Psoas muscle (tissue), 8 donors: ENCODE results near the gene PTPN2. TPM values are rescaled to one million over a fixed set of nuclear protein-coding genes. Genes with fewer than 3 reads are reported as not detected.

Source experiments
- ATAC-seq, 4 donors: fragments of 200-7000 bp; cut with Tn5 transposase; one replicate each; pipeline ENCODE4 v1.9.1; 2020; ENCODE audit warnings: moderate library complexity in 3 of 4, mild to moderate bottlenecking in 2 of 4
- DNase-seq, 2 donors: peaks; one replicate each; pipeline ENCODE4 v3.0.0-alpha.2; 2020
- H3K27ac ChIP-seq: fragments of 200-600 bp; one replicate; pipeline ENCODE4 v1.8.0; 2022
- H3K27me3 ChIP-seq, 3 donors: fragments of 200-600 bp in 1 of 3; one replicate each; pipeline versions ENCODE4 v1.6.1 to v1.8.0; 2013 to 2022; ENCODE audit warnings: low read length in 2 of 3, mild to moderate bottlenecking in 2 of 3, moderate library complexity in 1 of 3; ENCODE audit not compliant: insufficient read depth in 3 of 3
- H3K36me3 ChIP-seq, 2 donors: fragments of 200-600 bp in 1 of 2; one replicate each; pipeline versions ENCODE4 v1.6.1 to v1.8.0; 2013 to 2022; ENCODE audit warnings: low read depth in 1 of 2, mild to moderate bottlenecking in 1 of 2, moderate library complexity in 1 of 2; ENCODE audit not compliant: insufficient read depth in 1 of 2
- H3K4me1 ChIP-seq: fragments of 200-600 bp; one replicate; pipeline ENCODE4 v1.8.0; 2022
- H3K4me3 ChIP-seq: fragments of 200-600 bp; one replicate; pipeline ENCODE4 v1.8.0; 2022; ENCODE audit warnings: mild to moderate bottlenecking
- H3K9me3 ChIP-seq: fragments of 200-600 bp; one replicate; pipeline ENCODE4 v1.8.0; 2022
- WGBS, 3 donors: extraction: QIAGEN DNeasy Blood & Tissue Kit; methylation state at CpG; one replicate each; pipeline versions ENCODE4 v1.1.6 to v1.1.7; 2013; 5-methylcytosine and 5-hydroxymethylcytosine counted together
- intact Hi-C, 2 donors: fragments of 100-400 bp; cut with DNase I; formaldehyde crosslinking; loops; one replicate each; pipeline versions ENCODE4 v1.11.0 to v1.14.2; 2022
- polyA plus RNA-seq, 3 donors: library from polyadenylated mRNA; stranded (reverse); fragments of 200-250 nt; gene quantifications; one replicate each; pipeline ENCODE4 v1.2.3, GENCODE V29; 2013
- total RNA-seq, 4 donors: library from RNA; stranded (reverse); fragmentation: NEBNext Ultra II Directional in 2 of 4; extraction: Animal tissue kit (Norgen Biotek cat#: 25700) in 2 of 4; gene quantifications; one replicate each; pipeline versions ENCODE4 v1.2.1 to v1.2.4, GENCODE V29; 2021 to 2023
- TF ChIP-seq, protein P1 (sequence below): fragments of 200-600 bp; IDR thresholded peaks from one replicate; pipeline ENCODE4 v1.8.0; 2022; ENCODE audit warnings: antibody characterized with exemption
- donor health status: healthy with polysubstance abuse.
- donor health status: DM: no; HTN: no; CAD: no; lungs with moderate emphysema.
- donor health status: Bipolar disorder and iron deficiency.
- donor health status: healthy.
- donor health status: DM: yes; HTN: yes; CAD: no.
- donor health status: DM: no; HTN: no; CAD: no.
- donor health status: DM: no; HTN: no; CAD: no.
- donor health status: DM: yes; HTN: yes; CAD: no.

The PTPN2 gene
- total and polyA plus RNA-seq, 7 donors: 8.4 to 27.0 (median 14.0) TPM

- Histone ChIP-seq H3K4me1 (peaks cover 12% of the 10 kb centered on the region), H3K36me3 (peaks cover 0 to 15% of the 10 kb centered on the region in 2 donors)
- WGBS, 3 donors: 92 to 95% (median 95%) methylated on average over 1 of the region's 1 CpG
Measured at GRCh38 chr18:12839526-12840196, 44.4 kb downstream of the PTPN2 start.

GRCh38 chr18:12839057-12839525 lies 44.9 kb downstream of the PTPN2 start:
- WGBS, 3 donors: 79 to 81% (median 79%) methylated on average over 2 of the region's 2 CpGs

More at GRCh38 chr18:12839526-12840196, 44.4 kb downstream of the PTPN2 start:
- Histone ChIP-seq H3K27me3 (no peaks in the 10 kb centered on the region), H3K27ac (no peak overlapping the region), H3K4me3 (no peak overlapping the region), H3K9me3 (no peaks in the 10 kb centered on the region)
- ATAC-seq (peak in 1 of 4 donors; percentile 36), DNase-seq (no peak)
- TF ChIP-seq, protein P1, sequence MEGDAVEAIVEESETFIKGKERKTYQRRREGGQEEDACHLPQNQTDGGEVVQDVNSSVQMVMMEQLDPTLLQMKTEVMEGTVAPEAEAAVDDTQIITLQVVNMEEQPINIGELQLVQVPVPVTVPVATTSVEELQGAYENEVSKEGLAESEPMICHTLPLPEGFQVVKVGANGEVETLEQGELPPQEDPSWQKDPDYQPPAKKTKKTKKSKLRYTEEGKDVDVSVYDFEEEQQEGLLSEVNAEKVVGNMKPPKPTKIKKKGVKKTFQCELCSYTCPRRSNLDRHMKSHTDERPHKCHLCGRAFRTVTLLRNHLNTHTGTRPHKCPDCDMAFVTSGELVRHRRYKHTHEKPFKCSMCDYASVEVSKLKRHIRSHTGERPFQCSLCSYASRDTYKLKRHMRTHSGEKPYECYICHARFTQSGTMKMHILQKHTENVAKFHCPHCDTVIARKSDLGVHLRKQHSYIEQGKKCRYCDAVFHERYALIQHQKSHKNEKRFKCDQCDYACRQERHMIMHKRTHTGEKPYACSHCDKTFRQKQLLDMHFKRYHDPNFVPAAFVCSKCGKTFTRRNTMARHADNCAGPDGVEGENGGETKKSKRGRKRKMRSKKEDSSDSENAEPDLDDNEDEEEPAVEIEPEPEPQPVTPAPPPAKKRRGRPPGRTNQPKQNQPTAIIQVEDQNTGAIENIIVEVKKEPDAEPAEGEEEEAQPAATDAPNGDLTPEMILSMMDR: no peak
- intact Hi-C loops: loop anchor here in 1 of 2 donors (10.0 kb wide), 1 partner anchor 55 kb away; no protein-coding TSS in a partner anchor

GRCh38 chr18:12838178-12838634 lies 45.8 kb downstream of the PTPN2 start:
- Histone ChIP-seq H3K27me3 (no peaks in the 10 kb centered on the region), H3K4me3 (no peak overlapping the region), H3K36me3 (peaks cover 3 to 23% of the 10 kb centered on the region in 2 donors), H3K4me1 (peaks cover 12% of the 10 kb centered on the region), H3K27ac (peak overlapping the region; percentile 4), H3K9me3 (no peaks in the 10 kb centered on the region)
- ATAC-seq (peak; percentile 43 to 89 (median 86)), DNase-seq (peak in 1 of 2 donors; percentile 27)
- intact Hi-C loops: no loop called here
- TF ChIP-seq, protein P1: no peak
- 44 to 52% (median 45%) methylated on average over 4 of the region's 4 CpGs for WGBS, 3 donors

More at GRCh38 chr18:12839057-12839525, 44.9 kb downstream of the PTPN2 start:
- Histone ChIP-seq H3K9me3 (no peaks in the 10 kb centered on the region), H3K4me3 (no peak overlapping the region), H3K4me1 (peaks cover 12% of the 10 kb centered on the region), H3K27me3 (no peaks in the 10 kb centered on the region), H3K27ac (no peak overlapping the region), H3K36me3 (peaks cover 0 to 15% of the 10 kb centered on the region in 2 donors)
- ATAC-seq: peak in 1 of 4 donors; percentile 34
- no peak for DNase-seq
- TF ChIP-seq, protein P1: no peak
- intact Hi-C loops: no loop called here

DNA sequence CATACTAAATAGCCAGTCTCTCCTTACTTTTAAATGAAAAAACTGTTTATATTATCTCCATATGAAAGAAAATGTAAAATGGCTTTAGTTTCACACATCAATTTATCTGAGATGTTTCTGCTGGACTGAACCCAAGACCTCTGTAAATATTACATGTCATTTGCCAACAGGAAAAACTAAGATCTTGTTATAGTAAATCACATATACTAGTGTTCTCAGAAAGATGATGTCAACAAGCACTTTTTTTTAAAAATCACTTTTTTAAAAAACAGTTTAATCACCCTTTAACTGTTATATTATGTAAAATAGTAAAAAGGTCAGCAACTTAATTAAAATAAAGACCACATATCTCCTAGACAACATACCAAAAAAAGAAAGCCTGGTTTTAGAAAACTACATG lies 46.3 kb downstream of the PTPN2 start:
- no peak for DNase-seq
- TF ChIP-seq, protein P1: no peak
- Histone ChIP-seq H3K27me3 (no peaks in the 10 kb centered on the region), H3K9me3 (no peaks in the 10 kb centered on the region), H3K27ac (no peak overlapping the region), H3K4me1 (peaks cover 12% of the 10 kb centered on the region), H3K36me3 (peaks cover 4 to 28% of the 10 kb centered on the region in 2 donors), H3K4me3 (no peak overlapping the region)
- no peak for ATAC-seq
- intact Hi-C loops: no loop called here
